GM23338 (cell line): ENCODE results near the gene XPC. TPM values are rescaled to one million over a fixed set of nuclear protein-coding genes. Genes with fewer than 3 reads are reported as not detected.

Experiments
- ATAC-seq: fragments of 200-7000 bp; cut with Tn5 transposase; 3 replicates; pipeline ENCODE4 v1.9.1; 2020
- DNase-seq: peaks from one replicate; pipeline ENCODE4 v3.0.0-alpha.2; 2015; ENCODE audit warnings: low spot score
- H2AFZ ChIP-seq: fragments of 200-600 bp; sonication (generic); 2 replicates; pipeline ENCODE4 v1.8.0; 2016; ENCODE audit warnings: antibody characterized with exemption, mild to moderate bottlenecking, moderate library complexity
- H3F3A ChIP-seq: fragments of 200-600 bp; sonication (generic); replicated peaks from 2 replicates; pipeline ENCODE4 v1.8.0; 2017; ENCODE audit warnings: antibody characterized with exemption, mixed run types, low read depth
- H3K27ac ChIP-seq: fragments of 200-600 bp; sonication (generic); 2 replicates; pipeline ENCODE4 v1.6.1; 2016; ENCODE audit warnings: low read depth
- H3K27me3 ChIP-seq: fragments of 200-600 bp; sonication (generic); 2 replicates; pipeline ENCODE4 v1.8.0; 2016; ENCODE audit warnings: mild to moderate bottlenecking, mixed run types, moderate library complexity; ENCODE audit not compliant: insufficient read depth
- H3K36me3 ChIP-seq: fragments of 200-600 bp; sonication (generic); 2 replicates; pipeline ENCODE4 v1.8.0; 2016; ENCODE audit warnings: mild to moderate bottlenecking; ENCODE audit not compliant: insufficient read depth
- H3K4me1 ChIP-seq: fragments of 200-600 bp; sonication (generic); 2 replicates; pipeline ENCODE4 v1.8.0; 2016; ENCODE audit warnings: mild to moderate bottlenecking, moderate library complexity; ENCODE audit not compliant: insufficient read depth
- H3K4me2 ChIP-seq: fragments of 200-600 bp; sonication (generic); 2 replicates; pipeline ENCODE4 v1.7.1; 2017; ENCODE audit warnings: mixed run types
- H3K4me3 ChIP-seq: fragments of 200-600 bp; sonication (generic); 2 replicates; pipeline ENCODE4 v1.6.1; 2016; ENCODE audit warnings: mixed run types
- H3K79me2 ChIP-seq: fragments of 200-600 bp; sonication (generic); replicated peaks from 2 replicates; pipeline ENCODE4 v1.8.0; 2017; ENCODE audit warnings: mild to moderate bottlenecking; ENCODE audit not compliant: insufficient read depth
- H3K9me2 ChIP-seq: fragments of 200-600 bp; sonication (generic); 2 replicates; pipeline ENCODE4 v1.8.0; 2017; ENCODE audit not compliant: insufficient read depth
- H4K20me1 ChIP-seq: fragments of 200-600 bp; sonication (generic); replicated peaks from 2 replicates; pipeline ENCODE4 v1.8.0; 2017; ENCODE audit warnings: mild to moderate bottlenecking; ENCODE audit not compliant: insufficient read depth
- H3K27ac Mint-ChIP-seq: 2 replicates; pipeline ENCODE4 v1.8.0; 2020; ENCODE audit warnings: inconsistent platforms, mild to moderate bottlenecking, moderate library complexity, mixed read lengths
- H3K27me3 Mint-ChIP-seq: 3 replicates; pipeline ENCODE4 v1.8.0; 2022; ENCODE audit warnings: low read depth, mild to moderate bottlenecking, moderate library complexity, mixed read lengths, inconsistent platforms; ENCODE audit not compliant: insufficient read depth, poor library complexity
- H3K36me3 Mint-ChIP-seq: 3 replicates; pipeline ENCODE4 v1.8.0; 2021; ENCODE audit warnings: low read depth, mild to moderate bottlenecking, inconsistent platforms, moderate library complexity, mixed read lengths
- H3K4me1 Mint-ChIP-seq: 3 replicates; pipeline ENCODE4 v1.8.0; 2020; ENCODE audit warnings: mild to moderate bottlenecking, inconsistent platforms, mixed read lengths
- H3K4me3 Mint-ChIP-seq: 3 replicates; pipeline ENCODE4 v1.8.0; 2021; ENCODE audit warnings: moderate library complexity, mild to moderate bottlenecking, inconsistent platforms, mixed read lengths
- H3K9me3 Mint-ChIP-seq: 3 replicates; pipeline ENCODE4 v1.8.0; 2020; ENCODE audit warnings: moderate library complexity, mild to moderate bottlenecking, inconsistent platforms, mixed read lengths
- CREB1 ChIP-seq: fragments of 250-450 bp; sonication (Bioruptor Pico); IDR thresholded peaks from 2 replicates; pipeline ENCODE4 v1.5.0; 2020; ENCODE audit warnings: low read depth, mild to moderate bottlenecking, moderate library complexity
- ETS1 ChIP-seq: IDR thresholded peaks from 2 replicates; pipeline ENCODE4 v1.6.1; 2016; ENCODE audit warnings: antibody characterized with exemption
- EZH2 ChIP-seq: fragments of 200-600 bp; sonication (generic); IDR thresholded peaks from one replicate; pipeline ENCODE4 v1.8.0; 2017; ENCODE audit warnings: antibody characterized with exemption, mild to moderate bottlenecking, low read depth; ENCODE audit not compliant: unreplicated experiment
- EZH2phosphoT487 ChIP-seq: fragments of 200-600 bp; sonication (generic); IDR thresholded peaks from one replicate; pipeline ENCODE4 v1.8.1; 2018; ENCODE audit warnings: antibody characterized with exemption; ENCODE audit not compliant: unreplicated experiment
- JUNB ChIP-seq: IDR thresholded peaks from one replicate; pipeline ENCODE4 v1.6.1; 2016; ENCODE audit warnings: antibody characterized with exemption; ENCODE audit not compliant: unreplicated experiment
- NANOG ChIP-seq: IDR thresholded peaks from 2 replicates; pipeline ENCODE4 v1.6.1; 2016; ENCODE audit warnings: antibody characterized with exemption, borderline replicate concordance
- POLR2AphosphoS5 ChIP-seq: IDR thresholded peaks from 2 replicates; pipeline ENCODE4 v1.6.1; 2016; ENCODE audit warnings: antibody characterized with exemption, low read depth
- REST ChIP-seq: IDR thresholded peaks from one replicate; pipeline ENCODE4 v1.6.1; 2018; ENCODE audit warnings: antibody characterized with exemption; ENCODE audit not compliant: unreplicated experiment
- STAT1 ChIP-seq: IDR thresholded peaks from one replicate; pipeline ENCODE4 v1.6.1; 2016; ENCODE audit warnings: antibody characterized with exemption; ENCODE audit not compliant: unreplicated experiment
- ZNF114 ChIP-seq: fragments of 250-450 bp; sonication (Bioruptor Pico); IDR thresholded peaks from 2 replicates; pipeline ENCODE4 v1.5.0; 2020; ENCODE audit warnings: mild to moderate bottlenecking, moderate library complexity
- ZNF331 ChIP-seq: fragments of 250-450 bp; sonication (Bioruptor Pico); IDR thresholded peaks from 2 replicates; pipeline ENCODE4 v1.5.0; 2020; ENCODE audit warnings: low read depth, mild to moderate bottlenecking, moderate library complexity
- polyA plus RNA-seq: library from polyadenylated mRNA; unstranded; fragments of >200 nt; fragmentation: Nextera tagmentation; extraction: Ambion mirVana; gene quantifications from 2 replicates; pipeline ENCODE4 v1.2.1, GENCODE V29; 2016
- total RNA-seq: library from RNA; depleted of rRNA; stranded (reverse); fragments of >200 nt; shearing (Covaris generic); gene quantifications from 2 replicates; pipeline ENCODE4 v1.2.3, GENCODE V29; 2014
- TF ChIP-seq, protein P1 (sequence below): fragments of 250-450 bp; sonication (Bioruptor Pico); IDR thresholded peaks from 2 replicates; pipeline ENCODE4 v1.5.0; 2020; ENCODE audit warnings: mild to moderate bottlenecking, moderate library complexity
- TF ChIP-seq, protein P2 (sequence below), 2 experiments: fragments of 200-600 bp in 1 of 2; sonication (generic) in 1 of 2; conservative IDR thresholded peaks; 2 replicates each; pipeline versions ENCODE4 v1.5.1 to v1.6.1; 2016 to 2017; ENCODE audit warnings: antibody characterized with exemption in 2 of 2, low read depth in 2 of 2, mild to moderate bottlenecking in 2 of 2, moderate library complexity in 1 of 2

XPC gene
- total and polyA plus RNA-seq, 2 experiments from 2014 or later: 34.9 to 41.5 TPM

GRCh38 chr3:14194865-14195264, 16.5 kb upstream of the XPC start:
- Mint-ChIP-seq H3K27me3 (peaks cover 4% of the 10 kb centered on the region), H3K36me3 (peaks cover 36% of the 10 kb centered on the region), H3K27ac (no peak overlapping the region), H3K4me3 (no peak overlapping the region), H3K4me1 (peaks cover 3% of the 10 kb centered on the region; the same call in 2 of the 3 replicates), H3K9me3 (no peaks in the 10 kb centered on the region; the same call in 2 of the 3 replicates)
- Histone ChIP-seq H3F3A (no peaks in the 10 kb centered on the region), H3K27ac (no peak overlapping the region), H2AFZ (no peak overlapping the region), H3K4me3 (no peak overlapping the region), H3K4me1 (no peaks in the 10 kb centered on the region), H3K9me2 (no peaks in the 10 kb centered on the region), H3K27me3 (no peaks in the 10 kb centered on the region), H3K79me2 (peaks cover 68% of the 10 kb centered on the region), H3K4me2 (no peak overlapping the region), H4K20me1 (peaks cover 34% of the 10 kb centered on the region), H3K36me3 (peaks cover 14% of the 10 kb centered on the region; the same call in 1 of the 2 replicates)
- DNase-seq: no peak
- no peak for ATAC-seq
- TF ChIP-seq POLR2AphosphoS5 (no peak), EZH2 (no peak), REST (no peak), CREB1 (CRISPR knock-in tag) (no peak), EZH2phosphoT487 (no peak), JUNB (no peak), ETS1 (no peak), NANOG (no peak), STAT1 (no peak), ZNF114 (CRISPR knock-in tag) (no peak), ZNF331 (no peak)
- TF ChIP-seq, protein P1, sequence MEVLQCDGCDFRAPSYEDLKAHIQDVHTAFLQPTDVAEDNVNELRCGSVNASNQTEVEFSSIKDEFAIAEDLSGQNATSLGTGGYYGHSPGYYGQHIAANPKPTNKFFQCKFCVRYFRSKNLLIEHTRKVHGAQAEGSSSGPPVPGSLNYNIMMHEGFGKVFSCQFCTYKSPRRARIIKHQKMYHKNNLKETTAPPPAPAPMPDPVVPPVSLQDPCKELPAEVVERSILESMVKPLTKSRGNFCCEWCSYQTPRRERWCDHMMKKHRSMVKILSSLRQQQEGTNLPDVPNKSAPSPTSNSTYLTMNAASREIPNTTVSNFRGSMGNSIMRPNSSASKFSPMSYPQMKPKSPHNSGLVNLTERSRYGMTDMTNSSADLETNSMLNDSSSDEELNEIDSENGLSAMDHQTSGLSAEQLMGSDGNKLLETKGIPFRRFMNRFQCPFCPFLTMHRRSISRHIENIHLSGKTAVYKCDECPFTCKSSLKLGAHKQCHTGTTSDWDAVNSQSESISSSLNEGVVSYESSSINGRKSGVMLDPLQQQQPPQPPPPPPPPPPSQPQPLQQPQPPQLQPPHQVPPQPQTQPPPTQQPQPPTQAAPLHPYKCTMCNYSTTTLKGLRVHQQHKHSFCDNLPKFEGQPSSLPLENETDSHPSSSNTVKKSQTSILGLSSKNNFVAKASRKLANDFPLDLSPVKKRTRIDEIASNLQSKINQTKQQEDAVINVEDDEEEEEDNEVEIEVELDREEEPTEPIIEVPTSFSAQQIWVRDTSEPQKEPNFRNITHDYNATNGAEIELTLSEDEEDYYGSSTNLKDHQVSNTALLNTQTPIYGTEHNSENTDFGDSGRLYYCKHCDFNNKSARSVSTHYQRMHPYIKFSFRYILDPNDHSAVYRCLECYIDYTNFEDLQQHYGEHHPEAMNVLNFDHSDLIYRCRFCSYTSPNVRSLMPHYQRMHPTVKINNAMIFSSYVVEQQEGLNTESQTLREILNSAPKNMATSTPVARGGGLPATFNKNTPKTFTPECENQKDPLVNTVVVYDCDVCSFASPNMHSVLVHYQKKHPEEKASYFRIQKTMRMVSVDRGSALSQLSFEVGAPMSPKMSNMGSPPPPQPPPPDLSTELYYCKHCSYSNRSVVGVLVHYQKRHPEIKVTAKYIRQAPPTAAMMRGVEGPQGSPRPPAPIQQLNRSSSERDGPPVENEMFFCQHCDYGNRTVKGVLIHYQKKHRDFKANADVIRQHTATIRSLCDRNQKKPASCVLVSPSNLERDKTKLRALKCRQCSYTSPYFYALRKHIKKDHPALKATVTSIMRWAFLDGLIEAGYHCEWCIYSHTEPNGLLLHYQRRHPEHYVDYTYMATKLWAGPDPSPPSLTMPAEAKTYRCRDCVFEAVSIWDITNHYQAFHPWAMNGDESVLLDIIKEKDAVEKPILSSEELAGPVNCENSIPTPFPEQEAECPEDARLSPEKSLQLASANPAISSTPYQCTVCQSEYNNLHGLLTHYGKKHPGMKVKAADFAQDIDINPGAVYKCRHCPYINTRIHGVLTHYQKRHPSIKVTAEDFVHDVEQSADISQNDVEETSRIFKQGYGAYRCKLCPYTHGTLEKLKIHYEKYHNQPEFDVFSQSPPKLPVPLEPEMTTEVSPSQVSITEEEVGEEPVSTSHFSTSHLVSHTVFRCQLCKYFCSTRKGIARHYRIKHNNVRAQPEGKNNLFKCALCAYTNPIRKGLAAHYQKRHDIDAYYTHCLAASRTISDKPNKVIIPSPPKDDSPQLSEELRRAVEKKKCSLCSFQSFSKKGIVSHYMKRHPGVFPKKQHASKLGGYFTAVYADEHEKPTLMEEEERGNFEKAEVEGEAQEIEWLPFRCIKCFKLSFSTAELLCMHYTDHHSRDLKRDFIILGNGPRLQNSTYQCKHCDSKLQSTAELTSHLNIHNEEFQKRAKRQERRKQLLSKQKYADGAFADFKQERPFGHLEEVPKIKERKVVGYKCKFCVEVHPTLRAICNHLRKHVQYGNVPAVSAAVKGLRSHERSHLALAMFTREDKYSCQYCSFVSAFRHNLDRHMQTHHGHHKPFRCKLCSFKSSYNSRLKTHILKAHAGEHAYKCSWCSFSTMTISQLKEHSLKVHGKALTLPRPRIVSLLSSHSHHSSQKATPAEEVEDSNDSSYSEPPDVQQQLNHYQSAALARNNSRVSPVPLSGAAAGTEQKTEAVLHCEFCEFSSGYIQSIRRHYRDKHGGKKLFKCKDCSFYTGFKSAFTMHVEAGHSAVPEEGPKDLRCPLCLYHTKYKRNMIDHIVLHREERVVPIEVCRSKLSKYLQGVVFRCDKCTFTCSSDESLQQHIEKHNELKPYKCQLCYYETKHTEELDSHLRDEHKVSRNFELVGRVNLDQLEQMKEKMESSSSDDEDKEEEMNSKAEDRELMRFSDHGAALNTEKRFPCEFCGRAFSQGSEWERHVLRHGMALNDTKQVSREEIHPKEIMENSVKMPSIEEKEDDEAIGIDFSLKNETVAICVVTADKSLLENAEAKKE: no peak
- TF ChIP-seq, protein P2, sequence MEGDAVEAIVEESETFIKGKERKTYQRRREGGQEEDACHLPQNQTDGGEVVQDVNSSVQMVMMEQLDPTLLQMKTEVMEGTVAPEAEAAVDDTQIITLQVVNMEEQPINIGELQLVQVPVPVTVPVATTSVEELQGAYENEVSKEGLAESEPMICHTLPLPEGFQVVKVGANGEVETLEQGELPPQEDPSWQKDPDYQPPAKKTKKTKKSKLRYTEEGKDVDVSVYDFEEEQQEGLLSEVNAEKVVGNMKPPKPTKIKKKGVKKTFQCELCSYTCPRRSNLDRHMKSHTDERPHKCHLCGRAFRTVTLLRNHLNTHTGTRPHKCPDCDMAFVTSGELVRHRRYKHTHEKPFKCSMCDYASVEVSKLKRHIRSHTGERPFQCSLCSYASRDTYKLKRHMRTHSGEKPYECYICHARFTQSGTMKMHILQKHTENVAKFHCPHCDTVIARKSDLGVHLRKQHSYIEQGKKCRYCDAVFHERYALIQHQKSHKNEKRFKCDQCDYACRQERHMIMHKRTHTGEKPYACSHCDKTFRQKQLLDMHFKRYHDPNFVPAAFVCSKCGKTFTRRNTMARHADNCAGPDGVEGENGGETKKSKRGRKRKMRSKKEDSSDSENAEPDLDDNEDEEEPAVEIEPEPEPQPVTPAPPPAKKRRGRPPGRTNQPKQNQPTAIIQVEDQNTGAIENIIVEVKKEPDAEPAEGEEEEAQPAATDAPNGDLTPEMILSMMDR (conservative IDR thresholded peaks at IDR 0.05; ENCODE audit: low read depth in 2 of 2): no peak
